ENCODE measurements around the gene POPDC2. TPM values are rescaled to one million over a fixed set of nuclear protein-coding genes. Genes with fewer than 3 reads are reported as not detected.

Gene POPDC2
- polyA plus RNA-seq, 4 donors: 1.8 to 8.6 (median 3.3) TPM

- FAIRE-seq: no peak
- WGBS, 3 donors: 89 to 94% (median 91%) methylated on average over 2 of the region's 2 CpGs
- no peak for DNase-seq
- H3K27me3 ChIP-seq (ENCODE audit: control insufficient read depth in 3 of 3, insufficient read depth in 3 of 3, low read length in 3 of 3): no peaks in the 10 kb centered on the region
- H3K4me1 ChIP-seq (ENCODE audit: control insufficient read depth in 3 of 3, insufficient read depth in 2 of 3, low read depth in 1 of 3, low read length in 2 of 3): no peaks in the 10 kb centered on the region
- no peaks in the 10 kb centered on the region for H3K9me3 ChIP-seq (ENCODE audit: control insufficient read depth in 2 of 2, insufficient read depth in 1 of 2, low read depth in 1 of 2, low read length in 1 of 2)
- H3K4me3 ChIP-seq (ENCODE audit: low read depth in 1 of 3, low read length in 3 of 3): no peak overlapping the region
- H3K36me3 ChIP-seq (ENCODE audit: control insufficient read depth in 3 of 3, insufficient read depth in 2 of 3, low read depth in 1 of 3, low read length in 3 of 3): peaks cover 0 to 6% (median 0%) of the 10 kb centered on the region in 3 donors
- H3K27ac ChIP-seq (ENCODE audit: low read depth in 1 of 3, low read length in 2 of 3): no peak overlapping the region
Measured at GRCh38 chr3:119663885-119664284, 3.5 kb upstream of the POPDC2 start.

- no peak overlapping the region for H3K4me3 ChIP-seq (ENCODE audit: low read depth in 1 of 3, low read length in 3 of 3)
- FAIRE-seq (no peak), DNase-seq (no peak)
- H3K36me3 ChIP-seq (ENCODE audit: control insufficient read depth in 3 of 3, insufficient read depth in 2 of 3, low read depth in 1 of 3, low read length in 3 of 3): peaks cover 0 to 6% (median 0%) of the 10 kb centered on the region in 3 donors
- 68 to 89% (median 79%) methylated on average over 1 of the region's 1 CpG for WGBS, 3 donors
- no peaks in the 10 kb centered on the region for H3K27me3 ChIP-seq (ENCODE audit: control insufficient read depth in 3 of 3, insufficient read depth in 3 of 3, low read length in 3 of 3)
- no peaks in the 10 kb centered on the region for H3K4me1 ChIP-seq (ENCODE audit: control insufficient read depth in 3 of 3, insufficient read depth in 2 of 3, low read depth in 1 of 3, low read length in 2 of 3)
- peak overlapping the region in 1 of 3 donors; percentile 24 for H3K27ac ChIP-seq (ENCODE audit: low read depth in 1 of 3, low read length in 2 of 3)
- H3K9me3 ChIP-seq (ENCODE audit: control insufficient read depth in 2 of 2, insufficient read depth in 1 of 2, low read depth in 1 of 2, low read length in 1 of 2): no peaks in the 10 kb centered on the region
Measured at GRCh38 chr3:119662604-119663373, 2.4 kb upstream of the POPDC2 start.

GRCh38 chr3:119659606-119660291 is 640 bp downstream of the POPDC2 start:
- no peaks in the 10 kb centered on the region for H3K9me3 ChIP-seq (ENCODE audit: control insufficient read depth in 2 of 2, insufficient read depth in 1 of 2, low read depth in 1 of 2, low read length in 1 of 2)
- peak in 1 of 2 donors; percentile 25 for DNase-seq
- H3K27ac ChIP-seq (ENCODE audit: low read depth in 1 of 3, low read length in 2 of 3): peak overlapping the region in 1 of 3 donors; percentile 14
- H3K27me3 ChIP-seq (ENCODE audit: control insufficient read depth in 3 of 3, insufficient read depth in 3 of 3, low read length in 3 of 3): no peaks in the 10 kb centered on the region
- H3K36me3 ChIP-seq (ENCODE audit: control insufficient read depth in 3 of 3, insufficient read depth in 2 of 3, low read depth in 1 of 3, low read length in 3 of 3): peaks cover 0 to 6% (median 0%) of the 10 kb centered on the region in 3 donors
- FAIRE-seq: no peak
- WGBS, 3 donors: 46 to 62% (median 62%) methylated on average over 9 of the region's 9 CpGs
- H3K4me3 ChIP-seq (ENCODE audit: low read depth in 1 of 3, low read length in 3 of 3): peak overlapping the region in 1 of 3 donors; percentile 11
- no peaks in the 10 kb centered on the region for H3K4me1 ChIP-seq (ENCODE audit: control insufficient read depth in 3 of 3, insufficient read depth in 2 of 3, low read depth in 1 of 3, low read length in 2 of 3)

GRCh38 chr3:119658994-119659393 is 1.4 kb downstream of the POPDC2 start:
- Histone ChIP-seq H3K27ac (ENCODE audit: low read depth in 1 of 3, low read length in 2 of 3) (no peak overlapping the region), H3K9me3 (ENCODE audit: control insufficient read depth in 2 of 2, insufficient read depth in 1 of 2, low read depth in 1 of 2, low read length in 1 of 2) (no peaks in the 10 kb centered on the region), H3K36me3 (ENCODE audit: control insufficient read depth in 3 of 3, insufficient read depth in 2 of 3, low read depth in 1 of 3, low read length in 3 of 3) (peaks cover 0 to 6% (median 0%) of the 10 kb centered on the region in 3 donors), H3K4me3 (ENCODE audit: low read depth in 1 of 3, low read length in 3 of 3) (no peak overlapping the region), H3K4me1 (ENCODE audit: control insufficient read depth in 3 of 3, insufficient read depth in 2 of 3, low read depth in 1 of 3, low read length in 2 of 3) (no peaks in the 10 kb centered on the region), H3K27me3 (ENCODE audit: control insufficient read depth in 3 of 3, insufficient read depth in 3 of 3, low read length in 3 of 3) (no peaks in the 10 kb centered on the region)
- WGBS, 3 donors: 99 to 100% (median 100%) methylated on average over 2 of the region's 2 CpGs
- DNase-seq (no peak), FAIRE-seq (no peak)

GRCh38 chr3:119657887-119658702 is 2.3 kb downstream of the POPDC2 start:
- no peak overlapping the region for H3K27ac ChIP-seq (ENCODE audit: low read depth in 1 of 3, low read length in 2 of 3)

GRCh38 chr3:119653876-119654275 is 6.5 kb downstream of the POPDC2 start:
- no peaks in the 10 kb centered on the region for H3K9me3 ChIP-seq (ENCODE audit: control insufficient read depth in 2 of 2, insufficient read depth in 1 of 2, low read depth in 1 of 2, low read length in 1 of 2)
- no peak overlapping the region for H3K4me3 ChIP-seq (ENCODE audit: low read depth in 1 of 3, low read length in 3 of 3)
- FAIRE-seq (no peak), DNase-seq (no peak)
- no peaks in the 10 kb centered on the region for H3K4me1 ChIP-seq (ENCODE audit: control insufficient read depth in 3 of 3, insufficient read depth in 2 of 3, low read depth in 1 of 3, low read length in 2 of 3)
- 35 to 49% (median 41%) methylated on average over 2 of the region's 2 CpGs for WGBS, 3 donors
- H3K36me3 ChIP-seq (ENCODE audit: control insufficient read depth in 3 of 3, insufficient read depth in 2 of 3, low read depth in 1 of 3, low read length in 3 of 3): peaks cover 0 to 5% (median 0%) of the 10 kb centered on the region in 3 donors
- no peak overlapping the region for H3K27ac ChIP-seq (ENCODE audit: low read depth in 1 of 3, low read length in 2 of 3)
- H3K27me3 ChIP-seq (ENCODE audit: control insufficient read depth in 3 of 3, insufficient read depth in 3 of 3, low read length in 3 of 3): no peaks in the 10 kb centered on the region

More at GRCh38 chr3:119657887-119658702, 2.3 kb downstream of the POPDC2 start:
- H3K4me3 ChIP-seq (ENCODE audit: low read depth in 1 of 3, low read length in 3 of 3): no peak overlapping the region
- H3K27me3 ChIP-seq (ENCODE audit: control insufficient read depth in 3 of 3, insufficient read depth in 3 of 3, low read length in 3 of 3): no peaks in the 10 kb centered on the region
- FAIRE-seq: no peak
- 71 to 92% (median 91%) methylated on average over 4 of the region's 4 CpGs for WGBS, 3 donors
- peaks cover 0 to 6% (median 0%) of the 10 kb centered on the region in 3 donors for H3K36me3 ChIP-seq (ENCODE audit: control insufficient read depth in 3 of 3, insufficient read depth in 2 of 3, low read depth in 1 of 3, low read length in 3 of 3)
- no peaks in the 10 kb centered on the region for H3K9me3 ChIP-seq (ENCODE audit: control insufficient read depth in 2 of 2, insufficient read depth in 1 of 2, low read depth in 1 of 2, low read length in 1 of 2)
- H3K4me1 ChIP-seq (ENCODE audit: control insufficient read depth in 3 of 3, insufficient read depth in 2 of 3, low read depth in 1 of 3, low read length in 2 of 3): no peaks in the 10 kb centered on the region
- no peak for DNase-seq

GRCh38 chr3:119652306-119653033 is 7.9 kb downstream of the POPDC2 start:
- DNase-seq (no peak), FAIRE-seq (no peak)
- H3K9me3 ChIP-seq (ENCODE audit: control insufficient read depth in 2 of 2, insufficient read depth in 1 of 2, low read depth in 1 of 2, low read length in 1 of 2): no peaks in the 10 kb centered on the region
- WGBS, 3 donors: 84 to 91% (median 86%) methylated on average over 7 of the region's 7 CpGs
- H3K36me3 ChIP-seq (ENCODE audit: control insufficient read depth in 3 of 3, insufficient read depth in 2 of 3, low read depth in 1 of 3, low read length in 3 of 3): peaks cover 0 to 10% (median 0%) of the 10 kb centered on the region in 3 donors
- no peaks in the 10 kb centered on the region for H3K4me1 ChIP-seq (ENCODE audit: control insufficient read depth in 3 of 3, insufficient read depth in 2 of 3, low read depth in 1 of 3, low read length in 2 of 3)
- peak overlapping the region in 1 of 3 donors; percentile 44 for H3K27ac ChIP-seq (ENCODE audit: low read depth in 1 of 3, low read length in 2 of 3)
- H3K27me3 ChIP-seq (ENCODE audit: control insufficient read depth in 3 of 3, insufficient read depth in 3 of 3, low read length in 3 of 3): no peaks in the 10 kb centered on the region
- H3K4me3 ChIP-seq (ENCODE audit: low read depth in 1 of 3, low read length in 3 of 3): no peak overlapping the region

Data from small intestine (tissue), 7 donors.